GM21723 (cell line): Measurements from ENCODE around the gene ATP6V0E2.
"Not testable (repeated sequence)": the region's sequence is repeated elsewhere in the genome, so short reads cannot be mapped to it uniquely, and the experiment has no call there.

Source experiments
- ATAC-seq: cut with Tn5 transposase; IDR thresholded peaks from one replicate; pipeline ENCODE4 v1.9.1; 2021; ENCODE audit warnings: mild to moderate bottlenecking, moderate library complexity; ENCODE audit not compliant: unreplicated experiment

Gene ATP6V0E2

DNA sequence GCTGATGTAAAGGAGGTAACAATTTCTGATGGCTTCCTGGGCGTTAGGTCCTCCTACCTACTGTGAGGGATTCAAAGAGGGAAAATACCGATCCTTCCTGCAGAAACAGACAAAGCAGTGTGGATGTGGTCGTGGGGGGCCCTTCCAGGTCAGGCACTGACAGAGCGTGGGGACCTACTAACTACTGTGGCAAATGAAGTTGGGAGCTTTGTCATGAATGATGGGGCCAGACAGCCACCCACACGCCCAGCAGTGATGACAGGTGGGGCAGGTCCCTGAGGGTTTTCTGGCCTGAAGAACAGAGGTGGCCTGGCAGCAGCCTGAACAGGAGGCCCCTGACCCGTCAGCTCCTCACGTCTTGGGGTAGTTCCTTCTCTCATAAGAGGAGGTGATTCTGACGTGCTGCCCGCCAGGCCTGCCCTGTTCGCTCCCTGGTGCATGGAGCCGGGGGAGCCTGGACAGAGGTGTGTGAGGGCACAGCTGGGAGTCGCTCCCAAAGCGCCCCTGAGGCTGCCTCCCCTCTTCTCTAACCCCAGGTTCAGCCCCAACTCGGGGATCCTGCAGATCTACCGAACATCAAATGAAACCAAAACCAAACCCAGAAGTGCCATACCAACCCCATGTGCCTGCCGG lies 4.2 kb downstream of the ATP6V0E2 start:
- ATAC-seq: no peak

- no peak for ATAC-seq
Observed at GRCh38 chr7:149878523-149878921, 4.8 kb downstream of the ATP6V0E2 start.

GRCh38 chr7:149879271-149879743 lies 5.5 kb downstream of the ATP6V0E2 start:
- ATAC-seq: no peak

DNA sequence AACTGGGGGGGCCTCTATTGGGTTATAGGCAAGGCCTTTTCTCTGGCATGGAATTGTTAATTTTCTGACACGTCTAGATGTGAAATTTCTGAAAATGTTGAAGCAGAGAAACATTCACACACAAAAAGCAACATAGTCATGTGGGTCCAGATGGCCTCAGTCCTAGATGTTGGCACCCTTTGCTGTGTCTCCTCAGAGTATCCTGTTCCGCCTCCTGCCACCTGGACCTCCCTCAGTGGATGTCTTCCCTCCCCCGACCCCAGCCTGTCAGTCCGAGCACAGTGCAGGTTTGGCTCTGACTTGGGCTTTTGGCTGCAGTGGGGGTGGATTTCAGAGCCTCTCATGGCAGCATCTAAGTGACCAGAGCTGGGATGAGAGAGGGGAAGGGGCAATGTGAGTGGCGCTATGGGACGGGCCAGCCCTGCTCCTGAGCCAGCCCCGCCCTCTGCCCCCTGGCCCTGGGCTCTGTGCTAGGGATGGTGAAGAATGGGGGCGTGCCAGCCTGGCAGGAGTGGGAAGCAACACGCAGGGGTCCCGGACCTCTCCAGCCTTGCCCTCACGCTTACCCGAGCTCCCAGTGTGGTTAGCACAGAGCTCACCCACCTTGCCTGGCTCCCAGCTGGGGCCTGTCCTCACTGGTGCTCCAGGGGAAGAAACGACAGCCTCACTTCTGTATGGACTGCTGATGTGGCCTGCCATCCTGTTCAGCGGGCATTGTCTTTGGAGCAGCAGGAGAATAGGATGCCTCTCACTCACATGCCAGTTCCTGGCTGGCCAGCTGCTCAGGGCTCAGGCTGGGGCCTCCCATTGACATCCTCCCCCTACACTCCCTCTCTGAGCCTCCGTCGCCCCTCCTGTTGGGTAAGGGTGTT lies 6.2 kb downstream of the ATP6V0E2 start:
- no peak for ATAC-seq

GRCh38 chr7:149880638-149881311 lies 7.0 kb downstream of the ATP6V0E2 start:
- no peak for ATAC-seq

GRCh38 chr7:149881328-149882247 lies 7.8 kb downstream of the ATP6V0E2 start:
- no peak for ATAC-seq

DNA sequence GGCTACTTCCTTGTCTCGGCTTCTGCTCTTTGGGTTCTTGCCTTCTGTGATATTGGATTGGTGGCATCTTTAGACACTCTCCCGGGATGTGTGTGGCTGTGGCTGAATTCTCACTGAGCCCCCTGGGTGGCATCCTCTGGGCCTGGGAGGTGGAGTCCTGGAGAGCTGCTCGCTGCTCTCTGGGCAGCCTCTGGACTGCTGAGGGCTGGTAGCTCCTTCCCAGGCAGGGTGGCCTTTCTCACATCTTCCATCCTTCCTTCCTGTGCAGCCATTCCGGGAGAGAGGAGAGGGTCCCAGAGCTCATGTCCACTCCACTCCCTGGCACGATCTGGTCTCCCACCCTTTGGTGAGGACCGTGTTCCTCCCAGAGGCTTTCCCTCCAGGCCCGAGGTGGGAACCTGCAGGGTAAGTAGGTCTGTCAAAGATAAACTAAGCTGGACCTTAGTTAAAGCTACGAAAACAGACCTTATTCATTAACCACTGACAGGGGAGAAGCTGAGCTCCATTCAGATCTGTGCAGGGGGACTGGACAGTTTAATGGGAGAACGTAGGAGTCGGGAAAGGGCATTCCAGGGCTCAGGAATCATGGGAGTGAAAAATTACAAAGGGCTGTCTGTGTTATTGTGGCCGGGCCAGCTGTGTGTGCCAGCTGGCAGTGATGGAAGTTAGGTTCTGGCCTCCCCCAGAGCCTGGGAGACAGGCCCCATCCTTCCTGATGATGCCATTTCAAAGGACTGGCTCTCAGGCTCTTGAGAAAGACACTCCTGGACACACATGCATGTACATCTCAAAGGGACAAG lies 8.7 kb downstream of the ATP6V0E2 start:
- no peak for ATAC-seq

DNA sequence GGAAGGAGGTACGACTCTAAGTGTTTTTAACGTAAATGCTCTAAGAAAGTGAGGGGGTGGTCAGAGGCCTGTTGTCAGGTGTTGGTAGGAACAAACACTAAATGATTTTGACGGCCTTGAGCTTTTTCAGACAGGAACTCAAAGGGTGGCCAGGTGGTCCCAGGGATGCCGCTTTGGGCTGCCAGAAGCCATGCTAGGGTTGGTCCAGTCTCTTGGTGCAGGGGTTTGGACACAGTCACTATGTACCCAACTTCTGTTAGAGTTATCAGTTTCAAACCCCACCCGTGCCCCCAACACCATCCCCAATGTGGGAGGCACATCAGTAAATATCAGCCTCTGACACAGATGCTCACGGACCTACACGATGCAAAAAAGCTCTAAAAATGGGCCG lies 9.3 kb downstream of the ATP6V0E2 start:
- ATAC-seq: no peak

DNA sequence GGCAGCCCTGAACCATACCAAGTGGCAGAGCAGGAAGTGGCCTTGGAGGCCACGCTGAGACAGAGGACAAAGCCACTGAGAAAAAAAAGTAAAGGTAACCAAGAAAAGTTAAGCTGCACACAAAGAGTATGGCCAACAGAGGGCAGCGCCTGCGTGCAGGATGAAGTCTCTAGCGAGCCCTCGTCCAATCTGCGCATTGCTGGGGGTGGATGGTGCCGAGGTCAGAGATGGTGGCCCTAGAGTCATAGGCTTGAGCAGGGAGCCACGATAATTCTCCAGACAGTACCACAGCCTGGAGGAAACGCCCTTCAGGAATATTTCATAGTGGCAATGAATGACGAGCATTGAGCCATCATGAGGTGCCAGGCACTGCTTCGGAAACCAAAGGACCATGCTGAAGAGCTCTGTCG lies 9.7 kb downstream of the ATP6V0E2 start:
- ATAC-seq: peak; percentile 73

DNA sequence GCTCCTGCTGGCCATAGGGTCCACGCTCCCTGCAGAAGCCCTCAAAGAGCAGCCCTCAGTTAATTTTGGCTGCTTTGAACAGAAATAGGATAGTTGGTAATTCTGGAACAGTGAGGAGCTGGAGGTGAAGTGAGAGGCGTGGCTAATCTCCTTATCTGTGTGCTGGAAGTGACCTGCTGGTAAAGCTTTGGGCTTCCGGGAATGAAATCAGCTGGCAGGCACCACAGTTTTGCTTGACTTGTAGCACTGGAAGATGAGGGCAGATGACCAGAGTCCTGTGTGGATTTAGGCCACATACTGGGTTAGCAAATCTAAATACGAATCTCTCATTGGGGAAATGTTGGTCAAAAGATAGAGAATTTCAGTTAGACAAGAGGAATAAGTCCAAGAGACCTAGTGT lies 10.2 kb downstream of the ATP6V0E2 start:
- ATAC-seq: no peak

DNA sequence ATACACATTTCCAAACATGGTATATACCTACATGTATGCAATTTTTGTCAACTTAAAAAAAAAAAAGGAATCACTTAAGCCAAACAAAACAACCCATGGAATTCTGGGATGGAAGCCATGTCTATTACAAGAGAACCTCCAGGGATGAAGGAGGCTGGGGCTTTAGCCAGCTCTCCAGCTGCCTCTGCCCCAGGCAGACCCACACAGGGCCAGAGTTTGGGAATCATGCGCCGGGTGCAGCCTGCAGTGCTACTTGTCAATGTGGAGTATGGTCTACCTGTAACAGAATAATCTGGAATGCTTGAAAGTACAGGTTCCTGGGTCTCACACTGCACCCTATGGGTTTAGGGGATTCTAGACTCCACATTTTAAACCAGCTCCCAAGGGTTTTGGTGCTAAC lies 10.8 kb downstream of the ATP6V0E2 start:
- no peak for ATAC-seq

GRCh38 chr7:149885191-149886017 lies 11.6 kb downstream of the ATP6V0E2 start:
- ATAC-seq: no peak

- no peak for ATAC-seq
Observed at GRCh38 chr7:149886018-149886415, 12.2 kb downstream of the ATP6V0E2 start.

- no peak for ATAC-seq
Observed at GRCh38 chr7:149887311-149887710, 13.5 kb downstream of the ATP6V0E2 start.

DNA sequence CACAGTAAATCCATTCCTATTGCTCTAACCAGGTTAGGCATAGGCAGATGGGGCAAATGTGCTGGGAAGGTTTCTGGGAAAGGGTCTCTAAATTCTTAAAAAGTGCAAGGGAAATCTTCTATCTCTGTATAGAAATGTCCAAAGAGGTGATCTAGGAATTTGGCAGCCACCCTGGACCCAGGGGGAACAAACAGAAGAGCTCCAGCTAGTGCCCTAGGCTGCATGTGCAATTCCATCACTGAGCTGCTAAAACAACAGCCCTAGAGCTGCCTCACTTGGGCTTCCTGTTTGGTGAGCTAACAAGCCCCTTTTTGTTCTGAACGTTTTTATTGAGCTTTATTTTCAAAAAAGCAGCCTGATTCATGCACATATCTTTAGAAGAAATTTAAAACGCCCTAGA lies 16.9 kb downstream of the ATP6V0E2 start:
- ATAC-seq: not testable (repeated sequence)

- ATAC-seq: not testable (repeated sequence)
Observed at GRCh38 chr7:149894957-149895356, 21.2 kb downstream of the ATP6V0E2 start.

- ATAC-seq: not testable (repeated sequence)
Observed at GRCh38 chr7:149907776-149908376, 34.1 kb downstream of the ATP6V0E2 start.

GRCh38 chr7:149910219-149910618 lies 36.5 kb downstream of the ATP6V0E2 start:
- not testable (repeated sequence) for ATAC-seq
